DOHH2 (cell line): Measurements from ENCODE around the gene COL20A1.

Experiments used
- EZH2phosphoT487 ChIP-seq: fragments of 200-600 bp; sonication (generic); IDR thresholded peaks from 2 replicates; pipeline ENCODE4 v1.6.1; 2017; ENCODE audit warnings: borderline replicate concordance, mild to moderate bottlenecking, antibody characterized with exemption, low read length, moderate library complexity, mixed read lengths
- TF ChIP-seq, protein P1 (sequence below): fragments of 200-600 bp; sonication (generic); IDR thresholded peaks from one replicate; pipeline ENCODE4 v1.5.1; 2014; ENCODE audit warnings: antibody characterized with exemption, mild to moderate bottlenecking, low read depth, low read length; ENCODE audit not compliant: poor library complexity, severe bottlenecking

DNA sequence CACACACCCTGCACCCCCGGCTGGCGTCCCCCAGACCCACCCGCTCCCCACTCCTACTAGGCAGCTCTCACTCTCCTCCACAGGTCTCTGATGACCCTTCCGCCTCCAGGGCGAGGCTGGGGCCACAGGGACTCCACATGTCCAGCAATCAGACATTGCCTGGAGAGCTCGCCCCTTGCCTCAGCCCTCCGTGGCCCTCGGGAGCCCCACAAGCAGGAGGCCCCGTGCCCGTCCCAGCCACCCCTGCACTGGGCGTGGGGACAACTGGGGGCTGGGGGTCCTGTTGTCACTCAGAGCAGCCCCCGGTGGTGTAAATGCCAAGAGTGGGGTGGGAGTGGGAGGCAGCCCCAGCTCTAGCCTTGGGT, 1.5 kb downstream of the COL20A1 start:
- TF ChIP-seq, protein P1, sequence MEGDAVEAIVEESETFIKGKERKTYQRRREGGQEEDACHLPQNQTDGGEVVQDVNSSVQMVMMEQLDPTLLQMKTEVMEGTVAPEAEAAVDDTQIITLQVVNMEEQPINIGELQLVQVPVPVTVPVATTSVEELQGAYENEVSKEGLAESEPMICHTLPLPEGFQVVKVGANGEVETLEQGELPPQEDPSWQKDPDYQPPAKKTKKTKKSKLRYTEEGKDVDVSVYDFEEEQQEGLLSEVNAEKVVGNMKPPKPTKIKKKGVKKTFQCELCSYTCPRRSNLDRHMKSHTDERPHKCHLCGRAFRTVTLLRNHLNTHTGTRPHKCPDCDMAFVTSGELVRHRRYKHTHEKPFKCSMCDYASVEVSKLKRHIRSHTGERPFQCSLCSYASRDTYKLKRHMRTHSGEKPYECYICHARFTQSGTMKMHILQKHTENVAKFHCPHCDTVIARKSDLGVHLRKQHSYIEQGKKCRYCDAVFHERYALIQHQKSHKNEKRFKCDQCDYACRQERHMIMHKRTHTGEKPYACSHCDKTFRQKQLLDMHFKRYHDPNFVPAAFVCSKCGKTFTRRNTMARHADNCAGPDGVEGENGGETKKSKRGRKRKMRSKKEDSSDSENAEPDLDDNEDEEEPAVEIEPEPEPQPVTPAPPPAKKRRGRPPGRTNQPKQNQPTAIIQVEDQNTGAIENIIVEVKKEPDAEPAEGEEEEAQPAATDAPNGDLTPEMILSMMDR, result no peak
- TF ChIP-seq EZH2phosphoT487, result no peak
